PC-3 (cell line): ENCODE measurements around the gene PKMYT1. TPM values are rescaled to one million over a fixed set of nuclear protein-coding genes. Genes with fewer than 3 reads are reported as not detected.

Experiments
- ATAC-seq: fragments of 200-7000 bp; cut with Tn5 transposase; 2 replicates; pipeline ENCODE4 v1.9.1; 2020; ENCODE audit warnings: mild to moderate bottlenecking, moderate library complexity
- BruUV-seq: library from RNA; stranded (reverse); fragments of 400-500 nt; replicated peaks from 2 replicates; lab custom pipeline; 2021; lab: Mats Ljungman, UMichigan
- CTCF ChIA-PET: fragments of 300-600 bp; sonication (Branson Sonifier 250); formaldehyde crosslinking; loops from one replicate; lab custom pipeline; 2022; ENCODE audit warnings: antibody characterized with exemption; lab: Charles Lee
- POLR2A ChIA-PET: fragments of 300-600 bp; sonication (Branson Sonifier 250); formaldehyde crosslinking; loops from one replicate; lab custom pipeline; 2022; ENCODE audit warnings: antibody characterized with exemption; ENCODE audit not compliant: unreplicated experiment; lab: Charles Lee
- DNase-seq: peaks from one replicate; pipeline ENCODE4 v3.0.0-alpha.2; 2015
- H2AFZ ChIP-seq: fragments of 300-600 bp; sonication (generic); 2 replicates; pipeline ENCODE4 v1.6.0; 2016; ENCODE audit warnings: antibody characterized with exemption, low read length
- H3F3A ChIP-seq: fragments of 300-600 bp; sonication (generic); one replicate; pipeline ENCODE4 v1.6.0; 2017; ENCODE audit warnings: antibody characterized with exemption, low read length, control low read depth, mild to moderate bottlenecking; ENCODE audit not compliant: unreplicated experiment
- H3K27ac ChIP-seq: fragments of 300-600 bp; sonication (generic); 2 replicates; pipeline ENCODE4 v1.5.1; 2016; ENCODE audit warnings: mild to moderate bottlenecking, low read length
- H3K27me3 ChIP-seq: fragments of 300-600 bp; sonication (generic); 2 replicates; pipeline ENCODE4 v1.6.1; 2016; ENCODE audit warnings: low read length, mixed read lengths
- H3K36me3 ChIP-seq: fragments of 300-600 bp; sonication (generic); 2 replicates; pipeline ENCODE4 v1.6.1; 2016; ENCODE audit warnings: low read depth, mixed run types, low read length, mixed read lengths
- H3K4me1 ChIP-seq: fragments of 300-600 bp; sonication (generic); 2 replicates; pipeline ENCODE4 v1.5.1; 2016; ENCODE audit warnings: low read length; ENCODE audit not compliant: insufficient read depth
- H3K4me2 ChIP-seq: fragments of 300-600 bp; sonication (generic); 2 replicates; pipeline ENCODE4 v1.6.0; 2016; ENCODE audit warnings: low read length
- H3K4me3 ChIP-seq: fragments of 300-600 bp; sonication (generic); 2 replicates; pipeline ENCODE4 v1.5.1; 2016; ENCODE audit warnings: mild to moderate bottlenecking, low read length, mixed read lengths
- H3K79me2 ChIP-seq: fragments of 300-600 bp; sonication (generic); 2 replicates; pipeline ENCODE4 v1.6.1; 2017; ENCODE audit warnings: low read length, mixed read lengths
- H3K9ac ChIP-seq: fragments of 300-600 bp; sonication (generic); 2 replicates; pipeline ENCODE4 v1.6.0; 2016; ENCODE audit warnings: mild to moderate bottlenecking, low read length
- H3K9me2 ChIP-seq: fragments of 300-600 bp; sonication (generic); replicated peaks from 2 replicates; pipeline ENCODE4 v1.6.1; 2016; ENCODE audit warnings: mixed run types, low read length, mixed read lengths
- H3K9me3 ChIP-seq: fragments of 300-600 bp; sonication (generic); 2 replicates; pipeline ENCODE4 v1.6.1; 2016; ENCODE audit warnings: low read length, mixed read lengths
- H4K20me1 ChIP-seq: fragments of 300-600 bp; sonication (generic); 2 replicates; pipeline ENCODE4 v1.6.1; 2016; ENCODE audit warnings: low read length, mixed read lengths
- CTCF ChIP-seq: fragments of 300-600 bp; sonication (generic); conservative IDR thresholded peaks from 2 replicates; pipeline ENCODE4 v1.5.1; 2017; ENCODE audit warnings: antibody characterized with exemption, low read depth, mild to moderate bottlenecking, low read length
- EZH2 ChIP-seq: fragments of 300-600 bp; sonication (generic); IDR thresholded peaks from one replicate; pipeline ENCODE4 v1.6.1; 2017; ENCODE audit warnings: antibody characterized with exemption, mild to moderate bottlenecking, low read length; ENCODE audit not compliant: unreplicated experiment
- EZH2phosphoT487 ChIP-seq: fragments of 300-600 bp; sonication (generic); IDR thresholded peaks from 2 replicates; pipeline ENCODE4 v1.6.1; 2018; ENCODE audit warnings: mild to moderate bottlenecking, antibody characterized with exemption, low read length, borderline replicate concordance
- intact Hi-C: fragments of 100-400 bp; cut with micrococcal nuclease; formaldehyde crosslinking; loops from 2 replicates; pipeline ENCODE4 v1.9.0; 2023
- total RNA-seq: library from RNA; depleted of rRNA; stranded (reverse); fragments of >200 nt; gene quantifications from 2 replicates; pipeline ENCODE4 v1.2.3, GENCODE V29; 2014

PKMYT1 gene
- total RNA-seq, 1 experiment from 2014 or later: 51.9 TPM

GRCh38 chr16:3008690-3009037 is 28.4 kb upstream of the PKMYT1 start:
- no peaks in the 10 kb centered on the region for H3K9me3 ChIP-seq
- TF ChIP-seq EZH2phosphoT487 (no peak), EZH2 (no peak), CTCF (no peak)

GRCh38 chr16:3007957-3008689 is 27.9 kb upstream of the PKMYT1 start:
- H3F3A ChIP-seq: no peaks in the 10 kb centered on the region
- H3K9me2 ChIP-seq: no peaks in the 10 kb centered on the region
- no TSS peak for BruUV-seq
- H2AFZ ChIP-seq: no peak overlapping the region
- ChIA-PET CTCF (no interaction called here), POLR2A (no interaction called here)
- H3K9me3 ChIP-seq: no peaks in the 10 kb centered on the region
- H3K36me3 ChIP-seq: no peaks in the 10 kb centered on the region
- H4K20me1 ChIP-seq: no peaks in the 10 kb centered on the region
- intact Hi-C loops: no loop called here
- ATAC-seq: no peak
- no peak for TF ChIP-seq CTCF
- no peak for TF ChIP-seq EZH2phosphoT487
- TF ChIP-seq EZH2: no peak
- DNase-seq: no peak
- no peak overlapping the region for H3K9ac ChIP-seq
- H3K4me3 ChIP-seq: no peak overlapping the region
- no peak overlapping the region for H3K4me2 ChIP-seq
- no peaks in the 10 kb centered on the region for H3K27me3 ChIP-seq
- 0 out of 2 replicates have a peak, but pooled peaks cover 3% of the 10 kb centered on the region for H3K79me2 ChIP-seq
- H3K27ac ChIP-seq: no peak overlapping the region
- H3K4me1 ChIP-seq: peaks cover 30% of the 10 kb centered on the region

More at GRCh38 chr16:3008690-3009037, 28.4 kb upstream of the PKMYT1 start:
- intact Hi-C loops: no loop called here
- no peak for DNase-seq
- H3K9me2 ChIP-seq: no peaks in the 10 kb centered on the region
- ATAC-seq: no peak
- H3K4me2 ChIP-seq: no peak overlapping the region
- no peaks in the 10 kb centered on the region for H4K20me1 ChIP-seq
- no peaks in the 10 kb centered on the region for H3K27me3 ChIP-seq
- H3K4me1 ChIP-seq: peaks cover 35% of the 10 kb centered on the region
- no peak overlapping the region for H2AFZ ChIP-seq
- ChIA-PET POLR2A (interaction anchor here (2.4 kb wide), 1 partner anchor 12 kb away, joined by 18 read pairs; the partner anchor contains the start of gene TNFRSF12A), CTCF (no interaction called here)
- no TSS peak for BruUV-seq
- H3K27ac ChIP-seq: peak overlapping the region; percentile 75
- no peak overlapping the region for H3K4me3 ChIP-seq
- H3K79me2 ChIP-seq: 0 out of 2 replicates have a peak, but pooled peaks cover 3% of the 10 kb centered on the region
- H3F3A ChIP-seq: no peaks in the 10 kb centered on the region
- no peak overlapping the region for H3K9ac ChIP-seq
- H3K36me3 ChIP-seq: no peaks in the 10 kb centered on the region
